ENCODE data around the gene ARSI. TPM values are rescaled to one million over a fixed set of nuclear protein-coding genes. Genes with fewer than 3 reads are reported as not detected.

Gene ARSI
- total RNA-seq, 2 donors from 2014 or later, result 0.26 TPM; not detected in 1

- no peaks in the 10 kb centered on the region for H3K9me3 ChIP-seq
- H3K4me1 ChIP-seq, result peaks cover 49% of the 10 kb centered on the region
Observed at GRCh38 chr5:150271296-150271692, 31.4 kb downstream of the ARSI start.

GRCh38 chr5:150270541-150271295 lies 32.0 kb downstream of the ARSI start:
- DNase-seq, result peak; percentile 80 to 83 (median 82)
- H3K4me3 ChIP-seq, result no peak overlapping the region
- WGBS, 2 donors, result 31 to 38% methylated on average over 11 to 12 of the region's 12 CpGs
- H3K4me1 ChIP-seq, result peaks cover 54% of the 10 kb centered on the region
- peak overlapping the region in 3 of 4 donors; percentile 20 to 31 (median 25) for H3K27ac ChIP-seq
- TF ChIP-seq POLR2A (IDR thresholded peaks at IDR 0.05), result no peak
- no peak for TF ChIP-seq CTCF (IDR thresholded peaks at IDR 0.05)
- peak; percentile 65 for ATAC-seq
- no peaks in the 10 kb centered on the region for H3K27me3 ChIP-seq
- H3K9me3 ChIP-seq, result no peaks in the 10 kb centered on the region
- H3K36me3 ChIP-seq (replicated peaks in 1 of 2; ENCODE audit: insufficient read depth in 1 of 2, low read depth in 2 of 2), result no peaks in the 10 kb centered on the region
- intact Hi-C loops (cut with DNase I), result no loop called here

More at GRCh38 chr5:150271296-150271692, 31.4 kb downstream of the ARSI start:
- ATAC-seq, result no peak
- intact Hi-C loops (cut with DNase I), result no loop called here
- Histone ChIP-seq H3K27ac (no peak overlapping the region), H3K4me3 (no peak overlapping the region), H3K27me3 (no peaks in the 10 kb centered on the region), H3K36me3 (replicated peaks in 1 of 2; ENCODE audit: insufficient read depth in 1 of 2, low read depth in 2 of 2) (no peaks in the 10 kb centered on the region)
- no peak for TF ChIP-seq POLR2A (IDR thresholded peaks at IDR 0.05)
- TF ChIP-seq CTCF (IDR thresholded peaks at IDR 0.05), result no peak
- 83 to 90% methylated on average over 8 of the region's 8 CpGs for WGBS, 2 donors
- DNase-seq, result no peak

DNA sequence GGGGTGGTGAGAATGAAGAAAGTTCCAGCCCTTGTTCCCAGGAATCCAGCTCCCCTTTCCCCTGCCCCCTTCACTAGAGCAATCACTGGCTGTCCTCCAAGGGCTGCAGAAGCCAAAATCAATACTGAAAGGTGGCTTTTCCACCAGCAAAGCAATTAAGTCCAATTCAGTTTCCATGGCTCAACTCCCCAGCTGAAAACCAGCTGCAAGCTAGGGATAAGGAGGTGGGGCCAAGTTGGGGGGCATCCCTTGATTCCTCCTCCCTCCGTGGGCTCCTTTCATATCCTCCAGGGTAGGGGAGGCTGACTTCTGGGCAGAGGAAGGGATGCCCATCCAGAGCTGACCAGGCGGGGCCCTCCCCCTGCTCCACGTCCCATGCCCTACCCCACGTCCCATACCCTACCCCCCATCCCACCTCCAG lies 35.8 kb downstream of the ARSI start:
- ATAC-seq, result peak; percentile 65
- peak; percentile 78 to 85 (median 82) for DNase-seq
- 38 to 43% methylated on average over 4 of the region's 4 CpGs for WGBS, 2 donors

GRCh38 chr5:150265870-150266383 lies 36.8 kb downstream of the ARSI start:
- intact Hi-C loops (cut with DNase I), result no loop called here
- TF ChIP-seq CTCF (IDR thresholded peaks at IDR 0.05) (no peak), POLR2A (IDR thresholded peaks at IDR 0.05) (no peak)
- 69 to 80% methylated on average over 6 of the region's 6 CpGs for WGBS, 2 donors
- ATAC-seq (no peak), DNase-seq (no peak)
- H3K36me3 ChIP-seq (replicated peaks in 1 of 2; ENCODE audit: insufficient read depth in 1 of 2, low read depth in 2 of 2), result no peaks in the 10 kb centered on the region
- H3K9me3 ChIP-seq, result no peaks in the 10 kb centered on the region
- H3K4me1 ChIP-seq, result peaks cover 60% of the 10 kb centered on the region
- H3K27ac ChIP-seq, result no peak overlapping the region
- H3K4me3 ChIP-seq, result no peak overlapping the region
- H3K27me3 ChIP-seq, result no peaks in the 10 kb centered on the region

More for the DNA sequence above, 35.8 kb downstream of the ARSI start:
- H3K9me3 ChIP-seq, result no peaks in the 10 kb centered on the region
- no peaks in the 10 kb centered on the region for H3K27me3 ChIP-seq
- H3K4me3 ChIP-seq, result no peak overlapping the region
- H3K4me1 ChIP-seq, result peaks cover 63% of the 10 kb centered on the region
- peak overlapping the region in 3 of 4 donors; percentile 23 to 48 (median 45) for H3K27ac ChIP-seq
- intact Hi-C loops (cut with DNase I), result no loop called here
- no peak for TF ChIP-seq CTCF (IDR thresholded peaks at IDR 0.05)
- TF ChIP-seq POLR2A (IDR thresholded peaks at IDR 0.05), result no peak
- no peaks in the 10 kb centered on the region for H3K36me3 ChIP-seq (replicated peaks in 1 of 2; ENCODE audit: insufficient read depth in 1 of 2, low read depth in 2 of 2)
